SW480 (cell line): ENCODE data around the gene SRGAP3.

Experiments used
- DNase-seq: peaks from one replicate; pipeline ENCODE4 v3.0.0-alpha.2; 2016; ENCODE audit warnings: low spot score

The SRGAP3 gene

GRCh38 chr3:9224490-9224889 lies 25.0 kb downstream of the SRGAP3 start:
- DNase-seq, result no peak

GRCh38 chr3:9223672-9224071 lies 25.8 kb downstream of the SRGAP3 start:
- no peak for DNase-seq

GRCh38 chr3:9222956-9223639 lies 26.3 kb downstream of the SRGAP3 start:
- DNase-seq, result no peak

GRCh38 chr3:9222049-9222448 lies 27.4 kb downstream of the SRGAP3 start:
- DNase-seq, result no peak

- no peak for DNase-seq
Measured at GRCh38 chr3:9218514-9218846, 31.0 kb downstream of the SRGAP3 start.

GRCh38 chr3:9217784-9218513 lies 31.5 kb downstream of the SRGAP3 start:
- no peak for DNase-seq

GRCh38 chr3:9216736-9217135 lies 32.7 kb downstream of the SRGAP3 start:
- no peak for DNase-seq

GRCh38 chr3:9214599-9214998 lies 34.8 kb downstream of the SRGAP3 start:
- no peak for DNase-seq

- no peak for DNase-seq
Measured at GRCh38 chr3:9214185-9214584, 35.3 kb downstream of the SRGAP3 start.

- DNase-seq, result no peak
Measured at GRCh38 chr3:9213019-9213634, 36.3 kb downstream of the SRGAP3 start.

- no peak for DNase-seq
Measured at GRCh38 chr3:9211155-9211950, 38.1 kb downstream of the SRGAP3 start.

- DNase-seq, result no peak
Measured at GRCh38 chr3:9209777-9210176, 39.7 kb downstream of the SRGAP3 start.

- no peak for DNase-seq
Measured at GRCh38 chr3:9208605-9209152, 40.8 kb downstream of the SRGAP3 start.

- DNase-seq, result no peak
Measured at GRCh38 chr3:9207116-9207763, 42.2 kb downstream of the SRGAP3 start.

GRCh38 chr3:9206287-9206686 lies 43.2 kb downstream of the SRGAP3 start:
- DNase-seq, result no peak

GRCh38 chr3:9205345-9206143 lies 43.9 kb downstream of the SRGAP3 start:
- no peak for DNase-seq

GRCh38 chr3:9204253-9204992 lies 45.0 kb downstream of the SRGAP3 start:
- no peak for DNase-seq

- no peak for DNase-seq
Measured at GRCh38 chr3:9203317-9203716, 46.1 kb downstream of the SRGAP3 start.

GRCh38 chr3:9202546-9202945 lies 46.9 kb downstream of the SRGAP3 start:
- no peak for DNase-seq

GRCh38 chr3:9201955-9202354 lies 47.5 kb downstream of the SRGAP3 start:
- DNase-seq, result no peak
